GM12878 (cell line): ENCODE data around the gene MLLT3. TPM values are rescaled to one million over a fixed set of nuclear protein-coding genes. Genes with fewer than 3 reads are reported as not detected.

Experiments
- BCLAF1 ChIP-seq: fragments of 450-650 bp; IDR thresholded peaks from 2 replicates; pipeline ENCODE4 v1.6.1; 2017; ENCODE audit warnings: antibody characterized with exemption, mild to moderate bottlenecking, moderate library complexity
- CEBPB ChIP-seq, 2 experiments: fragments of 150-350 bp in 1 of 2; IDR thresholded peaks; 2 replicates each; pipeline ENCODE4 v1.6.1; 2012 to 2014; ENCODE audit warnings: low read depth in 2 of 2, low read length in 2 of 2, borderline replicate concordance in 1 of 2, inconsistent platforms in 1 of 2
- POLR2AphosphoS2 ChIP-seq: IDR thresholded peaks from 2 replicates; pipeline ENCODE4 v1.6.1; 2011; ENCODE audit warnings: low read depth, mild to moderate bottlenecking, low read length, improper control_type of control experiment, moderate library complexity
- ZBTB40 ChIP-seq: fragments of 450-650 bp; IDR thresholded peaks from 2 replicates; pipeline ENCODE4 v1.6.1; 2016; ENCODE audit warnings: mild to moderate bottlenecking, moderate library complexity, borderline replicate concordance
- polyA plus RNA-seq, 11 experiments: library from polyadenylated mRNA; depleted of rRNA in 4 of 11; unstranded in 6 of 11; stranded (reverse) in 5 of 11; fragments of >200 nt; fragmentation: Nextera tagmentation in 4 of 11; fragmentation: Illumina TruSeq in 1 of 11; extraction: Ambion mirVana in 4 of 11; extraction: Trizol in 1 of 11; gene quantifications; 1 replicate in 1 of 11; 2 replicates in 10 of 11; pipeline versions ENCODE4 v1.2.1 to v1.2.3, GENCODE V29; 2011 to 2016; ENCODE audit warnings: inconsistent platforms in 2 of 11, missing spikeins in 2 of 11, low read depth in 1 of 11
- total RNA-seq, 4 experiments: library from RNA; depleted of rRNA in 3 of 4; stranded (reverse); fragments of >200 nt in 3 of 4; fragmentation: Illumina TruSeq in 1 of 4; extraction: Trizol in 1 of 4; gene quantifications; 2 replicates each; pipeline versions ENCODE4 v1.2.1 to v1.2.3, GENCODE V29; 2013 to 2021
- TF ChIP-seq, protein P1 (sequence below): IDR thresholded peaks from 2 replicates; pipeline ENCODE4 v1.6.1; 2012; ENCODE audit warnings: mild to moderate bottlenecking, low read depth, low read length

MLLT3 gene
- total and polyA plus RNA-seq, 10 of the 15 experiments (the other 5 are each of a cell fraction or from before 2014, with no cell fraction given): 17.7 to 72.3 (median 35.6) TPM

- TF ChIP-seq ZBTB40 (no peak), POLR2AphosphoS2 (no peak), BCLAF1 (no peak), CEBPB (IDR thresholded peaks at IDR 0.05; ENCODE audit: borderline replicate concordance in 1 of 2, low read depth in 2 of 2, low read length in 2 of 2) (no peak)
- TF ChIP-seq, protein P1, sequence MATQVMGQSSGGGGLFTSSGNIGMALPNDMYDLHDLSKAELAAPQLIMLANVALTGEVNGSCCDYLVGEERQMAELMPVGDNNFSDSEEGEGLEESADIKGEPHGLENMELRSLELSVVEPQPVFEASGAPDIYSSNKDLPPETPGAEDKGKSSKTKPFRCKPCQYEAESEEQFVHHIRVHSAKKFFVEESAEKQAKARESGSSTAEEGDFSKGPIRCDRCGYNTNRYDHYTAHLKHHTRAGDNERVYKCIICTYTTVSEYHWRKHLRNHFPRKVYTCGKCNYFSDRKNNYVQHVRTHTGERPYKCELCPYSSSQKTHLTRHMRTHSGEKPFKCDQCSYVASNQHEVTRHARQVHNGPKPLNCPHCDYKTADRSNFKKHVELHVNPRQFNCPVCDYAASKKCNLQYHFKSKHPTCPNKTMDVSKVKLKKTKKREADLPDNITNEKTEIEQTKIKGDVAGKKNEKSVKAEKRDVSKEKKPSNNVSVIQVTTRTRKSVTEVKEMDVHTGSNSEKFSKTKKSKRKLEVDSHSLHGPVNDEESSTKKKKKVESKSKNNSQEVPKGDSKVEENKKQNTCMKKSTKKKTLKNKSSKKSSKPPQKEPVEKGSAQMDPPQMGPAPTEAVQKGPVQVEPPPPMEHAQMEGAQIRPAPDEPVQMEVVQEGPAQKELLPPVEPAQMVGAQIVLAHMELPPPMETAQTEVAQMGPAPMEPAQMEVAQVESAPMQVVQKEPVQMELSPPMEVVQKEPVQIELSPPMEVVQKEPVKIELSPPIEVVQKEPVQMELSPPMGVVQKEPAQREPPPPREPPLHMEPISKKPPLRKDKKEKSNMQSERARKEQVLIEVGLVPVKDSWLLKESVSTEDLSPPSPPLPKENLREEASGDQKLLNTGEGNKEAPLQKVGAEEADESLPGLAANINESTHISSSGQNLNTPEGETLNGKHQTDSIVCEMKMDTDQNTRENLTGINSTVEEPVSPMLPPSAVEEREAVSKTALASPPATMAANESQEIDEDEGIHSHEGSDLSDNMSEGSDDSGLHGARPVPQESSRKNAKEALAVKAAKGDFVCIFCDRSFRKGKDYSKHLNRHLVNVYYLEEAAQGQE: no peak
Observed at GRCh38 chr9:20321423-20322082, 300.7 kb downstream of the MLLT3 start (continued).
